Esophagus muscularis mucosa (tissue), 4 donors: ENCODE measurements around the gene CCNG2.

Source experiments
- CTCF ChIP-seq, 3 experiments: fragments of 200-600 bp in 2 of 3; fragments of 450-650 bp in 1 of 3; sonication (generic) in 2 of 3; IDR thresholded peaks; one replicate each; pipeline ENCODE4 v1.5.1; 2017 to 2019; ENCODE audit warnings: antibody characterized with exemption in 3 of 3, mild to moderate bottlenecking in 2 of 3, moderate library complexity in 1 of 3
- EP300 ChIP-seq: sonication (generic); formaldehyde crosslinking; IDR thresholded peaks from one replicate; pipeline ENCODE4 v1.6.1; 2017; ENCODE audit warnings: antibody characterized with exemption
- POLR2A ChIP-seq: fragments of 450-650 bp; IDR thresholded peaks from one replicate; pipeline ENCODE4 v1.6.1; 2017; ENCODE audit warnings: antibody characterized with exemption, moderate library complexity, mild to moderate bottlenecking, low read depth
- POLR2AphosphoS5 ChIP-seq, 2 donors: sonication (generic); formaldehyde crosslinking; IDR thresholded peaks; one replicate each; pipeline ENCODE4 v1.6.1; 2017; ENCODE audit warnings: antibody characterized with exemption in 2 of 2

GRCh38 chr4:77159806-77160205 lies 2.8 kb downstream of the CCNG2 start:
- TF ChIP-seq EP300, result no peak
- TF ChIP-seq CTCF (IDR thresholded peaks at IDR 0.05), result no peak
- no peak for TF ChIP-seq POLR2AphosphoS5 (IDR thresholded peaks at IDR 0.05)
- TF ChIP-seq POLR2A, result no peak
